ENCODE results near the gene TRIM34.
"Not testable (repeated sequence)": the region's sequence is repeated elsewhere in the genome, so short reads cannot be mapped to it uniquely, and the experiment has no call there.

The TRIM34 gene

GRCh38 chr11:5686426-5686825 is 61.6 kb downstream of the TRIM34 start:
- DNase-seq = no peak

- no peak for DNase-seq
Measured at GRCh38 chr11:5688482-5688881, 63.7 kb downstream of the TRIM34 start.

- no peak for DNase-seq
Measured at GRCh38 chr11:5689551-5689983, 64.8 kb downstream of the TRIM34 start, which contains the start of gene TRIM22. Gene TRIM22 (plus strand): TSS chr11:5689790. CDS start chr11:5696233, 6,443 bp downstream.

- no peak for DNase-seq
Measured at GRCh38 chr11:5690216-5690615, 65.4 kb downstream of the TRIM34 start.

GRCh38 chr11:5690736-5691135 is 65.9 kb downstream of the TRIM34 start:
- DNase-seq = no peak

GRCh38 chr11:5691238-5691963 is 66.6 kb downstream of the TRIM34 start:
- DNase-seq = not testable (repeated sequence)

GRCh38 chr11:5691964-5692361 is 67.2 kb downstream of the TRIM34 start:
- no peak for DNase-seq
